NCI-H1105 treated with DMSO at 0.1 percent for 48 hours (cell line): ENCODE results near the gene OTULINL.

ENCODE experiments used
- DNase-seq: peaks from one replicate; lab custom pipeline; 2025; lab: John Stamatoyannopoulos, UW

OTULINL gene

GRCh38 chr5:14600846-14601245, 19.3 kb downstream of the OTULINL start:
- no peak for DNase-seq

GRCh38 chr5:14603141-14603540, 21.5 kb downstream of the OTULINL start:
- DNase-seq, result no peak

GRCh38 chr5:14607104-14607503, 25.5 kb downstream of the OTULINL start:
- DNase-seq, result no peak

GRCh38 chr5:14608169-14608568, 26.6 kb downstream of the OTULINL start:
- no peak for DNase-seq

GRCh38 chr5:14611737-14612136, 30.1 kb downstream of the OTULINL start:
- no peak for DNase-seq

- DNase-seq, result no peak
Observed at GRCh38 chr5:14614490-14614889, 32.9 kb downstream of the OTULINL start.

- no peak for DNase-seq
Observed at GRCh38 chr5:14615365-14615764, 33.8 kb downstream of the OTULINL start.

- no peak for DNase-seq
Observed at GRCh38 chr5:14617441-14617840, 35.8 kb downstream of the OTULINL start.

GRCh38 chr5:14627270-14627669, 45.7 kb downstream of the OTULINL start:
- no peak for DNase-seq

GRCh38 chr5:14628346-14628745, 46.8 kb downstream of the OTULINL start:
- no peak for DNase-seq

- DNase-seq, result no peak
Observed at GRCh38 chr5:14630671-14631070, 49.1 kb downstream of the OTULINL start.

GRCh38 chr5:14635656-14636055, 54.1 kb downstream of the OTULINL start:
- DNase-seq, result no peak

- DNase-seq, result no peak
Observed at GRCh38 chr5:14640765-14641164, 59.2 kb downstream of the OTULINL start.

GRCh38 chr5:14644623-14645237, 63.1 kb downstream of the OTULINL start:
- DNase-seq, result no peak

GRCh38 chr5:14650052-14650451, 68.5 kb downstream of the OTULINL start:
- DNase-seq, result no peak

- DNase-seq, result no peak
Observed at GRCh38 chr5:14655146-14655741, 73.7 kb downstream of the OTULINL start.

GRCh38 chr5:14656898-14657297, 75.3 kb downstream of the OTULINL start:
- no peak for DNase-seq

GRCh38 chr5:14659821-14660607, 78.4 kb downstream of the OTULINL start:
- DNase-seq, result no peak

- no peak for DNase-seq
Observed at GRCh38 chr5:14660833-14661232, 79.2 kb downstream of the OTULINL start.
